Superior temporal gyrus (tissue), 1 donor: ENCODE measurements around the gene B3GAT3.
A peak's percentile ranks its signal among the peaks of the same experiment; 100 is the strongest.
"Not testable (repeated sequence)": the region's sequence is repeated elsewhere in the genome, so short reads cannot be mapped to it uniquely, and the experiment has no call there.

Experiments
- DNase-seq: peaks from one replicate; pipeline ENCODE4 v3.0.0-alpha.2; 2016; ENCODE audit errors: extremely low spot score

B3GAT3 gene

DNA sequence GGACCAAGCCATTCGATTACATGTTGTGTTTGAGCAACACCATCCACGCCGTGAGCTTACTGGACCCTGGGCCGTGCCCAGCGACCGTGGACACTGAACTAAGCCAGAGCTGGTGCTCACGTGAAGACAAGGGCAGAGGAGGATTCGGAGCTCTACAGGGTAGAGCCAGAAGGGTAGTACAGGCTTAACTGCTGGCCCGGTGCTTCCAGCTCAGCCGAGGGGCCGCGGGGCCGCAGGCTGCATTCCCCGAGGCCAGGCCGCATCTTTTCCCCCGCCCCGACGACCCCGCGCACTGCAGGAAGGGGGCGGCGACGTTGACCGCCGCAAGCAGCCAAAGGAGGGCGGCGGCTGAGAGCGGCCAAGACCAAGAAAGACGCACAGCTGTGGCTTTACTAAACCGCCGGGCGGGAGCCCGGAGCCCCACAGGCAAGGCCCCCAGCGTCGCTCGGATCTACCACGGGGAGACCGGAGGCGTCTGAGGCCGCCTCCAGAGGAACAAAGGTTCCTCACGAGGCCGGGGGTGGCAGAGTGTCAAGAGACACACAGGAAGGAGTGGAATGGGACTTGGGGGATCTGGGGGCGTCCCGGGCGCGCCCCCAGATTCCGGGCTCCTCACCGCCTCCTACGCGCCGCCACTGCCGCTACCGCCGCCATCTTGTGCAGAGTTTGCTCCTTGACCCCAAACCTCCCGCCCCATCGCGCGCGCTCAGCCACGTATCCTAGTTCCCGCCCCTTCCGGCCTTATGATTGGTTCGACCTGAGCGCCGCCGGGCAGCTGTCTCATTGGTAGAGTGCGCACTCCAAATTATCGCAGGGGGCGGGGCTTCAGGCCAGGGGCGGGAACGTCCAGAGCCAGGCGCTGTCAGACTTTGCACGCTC is 24.4 kb upstream of the B3GAT3 start, which contains the start of gene GANAB:
Gene GANAB (minus strand): TSS at position 668 of the 879 bp plus-strand sequence. CDS start 14 bp downstream, at position 654.
- DNase-seq, result peak; percentile 98

DNA sequence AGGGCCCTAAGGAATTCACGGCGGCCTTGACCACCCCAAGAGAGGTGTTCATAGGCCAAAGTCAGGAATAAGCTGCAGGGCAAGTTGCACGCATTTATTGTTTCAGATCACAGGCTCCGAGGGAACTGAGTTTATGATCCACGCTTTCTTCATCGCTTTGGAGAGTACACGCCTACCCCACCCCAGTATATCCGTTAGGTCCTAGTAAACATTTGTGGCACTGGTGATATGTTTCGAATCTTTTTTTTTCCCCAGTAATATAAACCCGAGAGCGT is 23.8 kb upstream of the B3GAT3 start:
- no peak for DNase-seq

DNA sequence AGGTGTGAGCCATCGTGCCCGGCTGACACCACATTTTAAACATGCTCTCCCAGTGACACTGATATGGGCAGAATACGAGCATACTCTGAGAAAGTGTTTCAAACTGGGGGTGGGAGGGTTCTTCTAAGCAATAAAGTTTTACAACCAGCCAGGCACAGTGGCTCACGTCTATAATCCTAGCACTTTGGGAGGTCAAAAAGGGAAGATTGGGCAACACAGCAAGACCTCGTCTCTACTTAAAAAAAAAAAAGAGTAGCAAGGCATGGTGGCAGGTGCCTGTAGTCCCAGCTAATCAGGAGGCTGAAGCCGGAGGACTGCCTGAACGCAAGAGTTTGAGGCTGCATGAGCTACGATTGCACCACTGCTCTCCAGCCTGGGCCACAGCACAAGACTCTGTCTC is 22.4 kb upstream of the B3GAT3 start:
- no peak for DNase-seq

DNA sequence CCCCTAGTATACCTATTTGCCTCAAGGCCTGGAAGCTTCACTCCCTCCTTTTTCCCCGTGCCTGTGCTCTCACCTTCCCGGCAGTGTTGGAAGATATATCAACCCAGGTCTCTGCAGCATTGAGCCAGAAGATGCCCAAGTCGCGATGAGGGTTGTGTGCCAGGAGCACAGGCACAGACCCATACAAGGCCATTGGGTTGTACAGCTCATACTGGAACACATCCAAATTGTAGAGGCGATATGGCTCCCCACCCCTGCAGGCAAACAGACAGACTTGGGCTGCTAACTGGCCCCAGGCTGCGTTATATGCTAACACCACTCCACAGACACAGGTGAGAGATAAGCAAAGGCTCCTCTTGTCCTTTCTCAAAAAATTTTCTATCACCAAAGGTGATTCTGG is 10.7 kb upstream of the B3GAT3 start:
- no peak for DNase-seq

DNA sequence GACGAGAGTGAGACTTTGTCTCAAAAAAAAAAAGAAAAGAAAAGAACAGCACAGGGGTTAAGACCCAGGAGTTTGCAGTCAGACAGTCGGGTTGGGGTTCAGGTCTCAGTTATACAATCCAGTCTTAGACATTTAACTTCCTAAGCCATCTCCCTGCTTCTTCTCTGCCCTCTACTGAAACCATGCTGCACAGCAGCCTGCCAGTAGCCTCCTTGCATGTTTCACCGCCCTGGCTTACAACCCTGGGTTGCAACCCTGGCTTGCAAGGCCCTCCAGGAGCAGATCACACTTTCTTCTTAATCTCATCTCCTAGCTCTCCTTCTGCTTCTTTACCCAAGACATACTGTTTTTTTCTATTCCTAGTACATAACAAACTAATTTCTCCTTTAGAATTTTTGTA is 5.9 kb upstream of the B3GAT3 start:
- no peak for DNase-seq

DNA sequence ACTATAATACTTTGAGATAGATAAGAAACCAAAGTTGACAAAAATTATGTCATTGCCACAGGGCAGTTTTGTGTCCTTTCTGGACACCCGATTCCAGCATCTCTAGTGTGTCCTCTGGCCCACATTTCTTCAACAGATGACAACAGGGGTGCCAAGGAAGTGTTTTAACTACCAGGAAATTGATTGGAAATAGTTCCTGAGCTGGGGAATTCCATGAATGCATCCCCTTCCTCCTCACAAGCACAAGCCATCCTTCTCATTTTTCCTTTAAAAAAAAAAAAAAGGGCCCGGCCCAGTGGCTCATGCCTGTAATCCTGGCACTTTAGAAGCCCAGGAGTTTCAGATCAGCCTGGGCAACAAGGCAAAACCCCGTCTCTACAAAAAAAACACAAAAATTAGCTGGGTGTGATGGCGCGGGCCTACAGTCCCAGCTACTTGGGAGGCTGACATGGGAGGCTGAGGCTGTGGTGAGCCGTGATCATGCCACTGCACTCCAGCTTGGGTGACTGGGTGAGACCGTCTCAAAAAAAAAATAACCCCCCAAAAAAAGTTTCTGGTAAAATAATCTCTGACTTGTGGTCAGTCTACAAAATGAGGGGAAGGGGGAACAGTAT is 797 bp upstream of the B3GAT3 start:
- DNase-seq, result no peak

DNA sequence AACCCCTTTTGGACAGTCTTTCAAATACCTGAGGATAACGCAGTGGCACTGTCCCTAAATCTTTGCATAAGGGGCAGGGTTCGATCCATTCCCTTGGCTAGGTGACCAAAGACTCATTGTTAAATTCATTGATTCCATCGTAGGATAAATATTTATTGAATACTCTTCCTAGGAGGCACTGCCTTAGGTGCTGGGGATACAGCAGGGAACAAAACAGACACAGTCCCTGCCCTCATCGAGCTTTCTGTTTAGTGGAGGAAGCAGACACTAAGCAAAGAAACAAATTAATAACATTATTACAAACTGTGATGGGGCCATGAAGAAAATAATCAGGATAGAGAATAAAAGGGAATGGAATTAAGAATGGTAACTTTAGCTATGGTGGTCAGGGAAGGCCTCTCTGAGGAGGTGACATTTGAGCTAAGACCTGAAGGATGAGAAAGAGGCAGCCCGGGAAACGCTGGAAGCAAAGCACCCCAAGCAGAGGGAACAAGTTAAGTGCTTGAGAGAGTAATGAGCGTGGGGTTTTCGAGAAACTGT is 689 bp downstream of the B3GAT3 start:
- DNase-seq, result no peak

DNA sequence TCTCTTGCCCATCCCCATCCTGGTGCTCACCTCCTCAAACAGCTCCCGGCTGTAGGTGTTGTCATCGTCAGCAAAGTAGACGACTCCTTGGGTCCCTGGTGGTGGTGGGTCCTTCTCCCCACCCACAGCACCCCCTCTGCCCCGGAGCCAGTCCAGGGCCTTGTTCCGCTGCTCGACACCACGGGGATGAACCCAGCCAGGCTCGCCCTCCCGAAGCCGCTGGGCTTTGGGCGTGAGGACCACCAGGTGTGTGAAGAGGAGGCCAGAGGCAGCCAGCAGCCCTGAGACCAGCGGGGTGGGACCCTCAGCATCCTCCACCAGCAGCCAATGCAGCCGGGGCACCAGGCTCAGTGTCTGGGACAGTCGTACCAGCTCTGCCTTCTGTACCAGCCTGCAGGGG is 4.8 kb downstream of the B3GAT3 start:
- not testable (repeated sequence) for DNase-seq

DNA sequence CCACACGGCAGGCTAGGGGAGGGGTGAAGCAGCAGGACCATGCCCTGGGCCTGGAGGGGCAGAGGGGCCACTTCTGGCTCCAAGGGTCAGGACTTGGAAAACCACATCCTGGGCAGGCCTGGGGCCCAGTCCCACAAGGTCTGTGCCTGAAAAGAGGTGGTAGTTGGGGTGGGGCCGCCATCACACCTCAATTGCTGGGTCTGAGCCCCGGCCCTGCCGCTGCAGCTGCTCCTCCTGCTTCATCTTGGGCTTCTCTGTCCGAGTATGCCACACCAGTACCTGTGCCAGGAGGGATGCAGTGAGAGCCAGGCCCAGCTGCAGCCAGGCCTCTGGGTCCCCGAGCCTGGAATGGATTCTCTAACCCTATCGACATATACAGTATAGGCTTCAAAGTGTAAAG is 6.3 kb downstream of the B3GAT3 start:
- no peak for DNase-seq

DNA sequence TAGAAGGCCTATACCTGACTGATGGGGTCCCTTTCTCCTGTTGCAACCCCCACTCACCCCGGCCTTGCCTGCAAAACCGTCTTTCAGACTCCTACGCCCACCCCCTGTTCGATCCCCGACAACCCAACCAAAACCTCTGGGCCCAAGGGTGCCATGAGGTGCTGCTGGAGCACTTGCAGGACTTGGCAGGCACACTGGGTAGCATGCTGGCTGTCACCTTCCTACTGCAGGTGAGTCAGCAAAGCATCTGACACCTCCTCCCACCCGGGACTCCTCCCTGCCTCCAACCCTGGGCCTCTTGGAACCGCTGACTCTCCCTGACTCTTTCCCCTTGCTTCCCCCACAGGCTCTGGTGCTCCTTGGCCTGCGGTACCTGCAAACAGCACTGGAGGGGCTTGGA is 7.5 kb downstream of the B3GAT3 start:
- DNase-seq, result no peak

DNA sequence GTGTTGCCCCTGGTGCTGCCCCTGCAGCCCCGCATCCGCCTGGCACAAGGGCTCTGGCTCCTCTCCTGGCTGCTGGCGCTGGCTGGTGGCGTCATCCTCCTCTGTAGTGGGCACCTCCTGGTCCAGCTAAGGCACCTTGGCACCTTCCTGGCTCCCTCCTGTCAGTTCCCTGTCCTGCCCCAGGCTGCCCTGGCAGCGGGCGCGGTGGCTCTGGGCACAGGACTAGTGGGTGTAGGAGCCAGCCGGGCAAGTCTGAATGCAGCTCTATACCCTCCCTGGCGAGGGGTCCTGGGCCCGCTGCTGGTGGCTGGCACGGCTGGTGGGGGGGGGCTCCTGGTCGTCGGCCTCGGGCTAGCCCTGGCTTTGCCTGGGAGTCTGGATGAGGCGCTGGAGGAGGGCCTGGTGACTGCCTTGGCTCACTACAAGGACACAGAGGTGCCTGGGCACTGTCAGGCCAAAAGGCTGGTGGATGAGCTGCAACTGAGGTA is 8.5 kb downstream of the B3GAT3 start:
- DNase-seq, result no peak

DNA sequence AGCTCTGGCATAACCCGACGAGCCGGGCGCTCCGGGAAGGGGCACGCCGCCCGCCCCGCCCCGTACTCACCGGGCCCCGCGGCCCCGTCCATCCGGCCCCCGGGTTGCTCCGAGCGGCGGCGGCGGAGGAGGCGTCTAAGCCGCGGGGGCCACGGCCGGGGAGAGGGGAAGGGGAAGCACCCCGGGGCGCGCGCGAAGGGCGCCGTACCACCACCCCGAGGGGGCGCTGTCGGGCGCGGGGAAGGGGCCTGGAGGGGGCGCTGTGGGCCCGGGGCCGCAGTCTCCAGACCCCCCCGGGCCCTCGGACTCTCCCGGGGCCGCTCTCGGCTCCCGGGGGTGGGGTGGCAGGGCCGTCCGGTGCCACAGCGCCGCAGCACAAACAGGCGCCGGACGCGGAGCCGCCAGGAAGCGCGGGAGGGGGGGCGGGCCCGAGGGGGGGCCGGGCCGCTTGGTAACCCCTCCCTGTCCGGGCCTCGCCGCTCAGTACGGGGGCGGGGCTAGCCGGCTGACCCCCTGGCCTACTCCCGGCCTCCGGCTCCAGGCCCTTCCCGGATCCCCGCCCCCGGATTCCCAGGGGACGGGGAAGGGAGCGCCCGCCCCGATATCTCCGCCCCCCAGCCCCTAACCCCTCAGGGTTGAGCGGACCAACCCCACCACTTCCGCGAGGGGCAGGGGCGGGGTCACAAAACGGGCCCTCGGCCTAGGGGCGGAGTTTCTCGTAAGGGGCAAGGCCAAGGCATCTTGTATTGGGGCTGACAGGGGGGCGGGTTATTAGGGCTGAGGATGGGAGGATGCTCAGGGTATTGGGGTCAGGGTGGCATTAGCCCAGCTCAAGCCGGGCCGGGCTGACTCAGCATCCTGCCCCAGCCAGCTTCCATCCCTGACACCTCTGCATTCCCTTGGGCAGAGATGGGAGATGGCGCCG is 9.2 kb downstream of the B3GAT3 start, which contains the start of the genes EML3 and ROM1:
Gene EML3 (minus strand): TSS at position 410 of the 925 bp plus-strand sequence. CDS start 318 bp downstream, at position 92.
Gene ROM1 (plus strand): TSS at position 892 of the 925 bp plus-strand sequence. CDS start 25 bp downstream, at position 917.
- peak; percentile 72 for DNase-seq

DNA sequence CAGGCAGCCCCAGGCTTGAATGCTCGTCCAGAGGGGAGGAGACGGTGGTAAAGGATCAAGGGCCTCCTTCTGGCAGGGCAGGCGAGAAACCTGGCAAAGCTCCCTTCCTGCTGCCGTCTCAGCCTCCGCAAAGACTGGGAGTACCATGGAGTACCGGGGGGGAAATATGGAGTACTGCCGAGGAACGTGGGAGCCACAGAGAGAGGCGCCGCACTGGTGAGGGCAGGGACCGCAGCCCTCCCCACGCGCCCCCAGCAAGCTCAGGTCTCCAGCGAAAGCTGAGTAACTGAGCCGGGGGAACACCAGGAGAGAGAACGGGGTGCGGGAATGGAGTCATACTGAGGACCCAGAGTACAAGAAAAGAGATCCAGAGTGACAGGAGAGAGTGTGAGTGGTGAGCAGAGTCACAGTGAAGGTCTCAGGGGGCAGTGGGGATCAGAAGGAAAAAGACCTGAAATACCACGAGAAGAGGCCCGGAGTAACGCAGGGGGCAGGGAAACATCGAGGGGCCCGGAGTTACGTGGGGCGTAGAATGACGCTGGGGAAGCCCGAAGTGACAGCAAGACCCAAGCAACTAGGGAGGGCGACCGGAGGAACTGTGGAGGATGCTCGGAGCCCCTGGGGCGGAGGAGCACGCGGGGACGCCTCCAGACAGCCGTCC is 10.0 kb downstream of the B3GAT3 start:
- peak; percentile 19 for DNase-seq

DNA sequence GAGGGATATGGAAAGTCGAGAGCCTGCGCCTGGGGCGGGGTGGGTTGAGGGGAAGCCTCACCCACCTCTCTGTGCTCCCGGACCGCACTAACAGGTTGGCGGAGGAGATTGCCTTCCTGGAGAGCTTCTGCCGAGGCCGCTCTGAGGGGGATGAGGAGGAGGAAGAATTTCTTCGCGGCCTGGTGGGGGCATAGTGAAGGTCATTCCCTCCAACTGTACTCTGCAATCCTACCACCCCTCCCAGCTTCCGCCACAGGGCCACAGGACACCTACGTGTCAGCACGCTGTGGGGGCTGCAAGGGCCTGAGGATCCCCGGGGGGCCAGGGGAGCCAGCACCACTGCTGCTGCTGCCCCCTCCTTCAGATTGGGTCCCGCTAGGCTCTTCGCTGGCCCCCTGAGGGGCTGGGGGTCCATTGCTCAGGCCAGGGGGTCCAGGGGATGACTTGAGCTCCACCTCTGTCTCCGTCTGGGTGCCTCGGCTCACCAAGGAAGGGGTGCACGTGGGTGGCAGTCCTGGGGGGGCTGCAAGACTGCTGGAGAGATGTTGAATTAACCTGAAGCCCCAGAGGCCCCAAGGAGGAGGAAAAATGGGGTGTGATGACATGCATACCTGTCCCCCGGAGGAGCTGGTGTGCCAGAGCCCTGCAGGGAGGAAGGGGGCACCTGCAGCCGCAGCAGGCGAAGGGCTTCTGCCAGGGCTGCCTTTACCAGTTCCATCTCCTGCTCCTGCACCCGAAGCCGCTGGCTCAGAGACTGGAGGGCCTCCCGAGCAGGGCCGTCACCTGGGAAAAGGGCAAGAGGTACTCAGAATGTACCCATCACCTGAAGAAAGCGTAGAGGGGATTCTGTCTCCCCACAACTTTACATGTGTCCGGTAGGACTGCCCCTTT is 10.7 kb downstream of the B3GAT3 start:
- no peak for DNase-seq

DNA sequence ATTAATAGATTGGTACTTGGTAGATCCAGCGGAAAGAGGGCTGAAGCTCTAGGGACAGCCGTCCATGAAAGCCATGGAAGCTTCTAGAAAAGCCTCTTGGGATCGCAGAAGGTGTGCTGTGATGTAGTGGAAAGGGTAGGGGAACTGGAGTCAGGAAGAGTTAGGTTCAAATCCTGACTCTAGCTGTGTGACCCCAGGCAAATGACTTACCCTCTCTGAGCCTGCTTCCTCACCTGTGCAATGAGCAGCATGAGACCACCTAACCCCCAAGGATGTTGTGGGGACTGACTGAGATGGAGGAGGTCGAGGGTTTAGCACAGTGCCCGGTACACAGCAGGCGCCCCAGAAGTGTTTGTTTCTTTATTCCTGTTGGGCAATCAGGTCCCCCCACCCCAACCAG is 11.4 kb downstream of the B3GAT3 start:
- DNase-seq, result no peak

DNA sequence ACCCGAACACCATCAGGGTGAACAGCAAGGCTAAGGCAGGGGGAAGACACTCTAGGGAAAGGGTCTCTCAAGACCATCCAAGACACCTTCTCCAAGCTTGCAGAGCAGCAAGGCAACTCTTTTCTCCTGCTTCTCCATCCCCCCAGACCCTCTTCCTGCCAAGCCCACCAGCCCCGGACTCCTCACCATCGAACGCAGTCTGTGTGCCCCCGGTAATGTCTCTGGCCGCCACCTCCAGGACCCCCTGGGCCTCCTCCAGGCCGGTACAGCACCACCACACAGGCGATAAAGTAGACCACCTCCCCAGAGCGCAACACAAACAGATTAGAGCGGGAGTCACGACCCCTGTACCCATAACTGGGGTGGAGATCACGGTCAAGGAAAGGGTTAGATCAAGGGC is 13.0 kb downstream of the B3GAT3 start:
- DNase-seq, result no peak

DNA sequence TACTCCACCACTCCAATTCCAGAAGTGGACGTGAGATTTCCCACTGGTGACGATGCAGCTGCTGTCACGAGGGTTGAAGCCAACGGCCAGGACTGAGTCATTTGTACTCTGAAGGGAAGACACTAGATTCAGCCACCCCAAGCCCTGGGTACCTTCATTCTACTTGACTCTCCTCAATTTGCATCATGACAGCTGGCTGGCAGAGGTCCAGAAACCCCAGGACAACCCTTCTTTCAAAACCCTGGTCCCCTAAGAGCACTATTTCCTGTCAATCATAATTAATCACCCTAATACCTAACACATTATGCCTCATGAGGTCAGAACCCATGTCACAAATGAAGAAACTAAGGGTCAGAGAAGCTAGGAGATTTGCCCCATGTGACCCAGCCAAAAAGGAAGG is 14.1 kb downstream of the B3GAT3 start:
- no peak for DNase-seq

DNA sequence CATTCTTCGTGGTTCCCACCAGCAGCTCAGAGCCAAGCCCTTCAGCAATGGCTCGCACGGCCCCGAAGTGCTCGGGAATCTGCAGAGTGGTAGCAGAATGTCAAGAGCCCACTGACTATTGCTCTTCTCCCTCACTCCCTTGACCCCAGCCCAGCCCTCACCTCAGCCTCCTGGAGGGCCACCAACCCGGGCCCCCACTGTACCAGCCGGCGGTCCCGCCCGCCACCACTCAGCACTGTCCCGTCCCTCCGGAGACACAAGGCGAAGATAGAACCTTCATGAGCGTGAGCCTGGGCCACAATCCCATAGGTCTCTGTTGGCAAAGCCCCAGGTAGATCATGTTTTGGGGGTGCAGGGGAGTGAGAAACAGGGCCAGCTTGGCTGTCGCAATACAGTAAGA is 15.9 kb downstream of the B3GAT3 start:
- no peak for DNase-seq

DNA sequence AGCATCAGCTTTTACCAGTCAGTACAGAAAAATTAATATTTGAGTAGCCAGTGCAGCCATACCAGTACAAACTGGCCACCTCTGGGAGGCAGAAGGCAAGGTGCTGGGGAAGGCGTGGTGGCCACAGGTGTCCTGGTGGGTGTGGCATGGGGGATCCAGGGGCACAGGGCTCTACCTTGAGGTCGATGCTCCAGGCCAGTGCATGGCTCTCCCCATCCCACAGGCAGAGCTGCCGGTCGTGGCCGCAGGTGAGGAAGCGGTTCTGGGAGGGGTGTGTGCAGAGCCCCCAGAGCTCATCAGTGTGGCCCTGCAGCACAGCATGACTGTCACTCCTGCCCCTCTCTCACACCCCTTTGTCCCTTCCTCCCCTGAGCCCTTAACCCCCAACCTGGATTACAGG is 16.3 kb downstream of the B3GAT3 start:
- DNase-seq, result no peak

DNA sequence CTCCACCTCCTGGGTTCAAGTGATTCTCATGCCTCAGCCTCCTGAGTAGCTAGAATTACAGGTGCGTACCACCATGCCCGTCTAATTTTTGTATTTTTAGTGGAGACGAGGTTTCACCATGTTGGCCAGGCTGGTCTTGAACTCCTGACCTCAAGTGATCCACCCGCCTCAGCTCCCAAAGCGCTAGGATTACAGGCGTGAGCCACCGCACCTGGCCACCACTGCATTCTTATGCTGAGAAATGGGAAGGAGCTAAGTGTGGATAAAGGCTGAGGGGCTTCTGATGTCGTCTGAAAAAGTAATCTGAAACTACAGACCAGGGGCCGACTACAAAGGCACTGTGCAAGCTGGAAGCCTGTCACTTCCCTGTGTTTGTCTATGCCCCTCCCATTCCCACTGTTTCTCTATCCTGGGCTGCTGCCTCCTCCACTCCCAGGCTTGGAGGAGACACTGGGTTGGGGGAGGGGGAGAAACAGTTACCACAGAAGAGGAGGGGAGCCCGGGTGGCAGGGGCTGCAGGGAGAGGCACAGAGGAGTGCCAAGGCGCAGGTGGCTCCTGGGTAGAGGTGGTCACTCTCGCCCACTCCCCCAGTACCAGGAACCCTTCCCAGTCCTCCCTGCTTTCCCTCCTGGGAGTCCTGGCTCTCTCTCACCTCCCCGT is 17.2 kb downstream of the B3GAT3 start:
- DNase-seq, result no peak
